Left colon (tissue), 2 donors: Measurements from ENCODE around the gene FMNL2. TPM values are rescaled to one million over a fixed set of nuclear protein-coding genes. Genes with fewer than 3 reads are reported as not detected.

Experiments
- ATAC-seq: fragments of 200-7000 bp; cut with Tn5 transposase; one replicate; pipeline ENCODE4 v1.9.1; 2020; ENCODE audit warnings: mild to moderate bottlenecking, moderate library complexity
- DNase-seq, 2 donors: peaks; one replicate each; pipeline ENCODE4 v3.0.0-alpha.2; 2020
- intact Hi-C, 2 donors: fragments of 100-400 bp; cut with DNase I in 1 of 2; cut with micrococcal nuclease in 1 of 2; formaldehyde crosslinking; loops; one replicate each; pipeline versions ENCODE4 v1.11.2 to v1.14.0; 2022; cut with DNase I, micrococcal nuclease
- total RNA-seq, 2 donors: library from RNA; stranded (reverse); fragmentation: NEBNext Ultra II Directional; extraction: Animal tissue kit (Norgen Biotek cat#: 25700); gene quantifications; one replicate each; pipeline ENCODE4 v1.2.1, GENCODE V29; 2021
- donor health status: DM: no; HTN: no; CAD: no.
- donor health status: DM: yes; HTN: yes; CAD: no.

Gene FMNL2
- total RNA-seq, 2 donors from 2014 or later = 14.8 to 14.9 TPM

GRCh38 chr2:152623076-152623740 lies 288.2 kb downstream of the FMNL2 start:
- ATAC-seq (no peak), DNase-seq (no peak)
- intact Hi-C loops = loop anchor here in 1 of 2 donors (10.0 kb wide), 2 partner anchors 288 to 588 kb away; partner anchors contain the start of gene FMNL2

GRCh38 chr2:152623775-152624174 lies 288.8 kb downstream of the FMNL2 start:
- ATAC-seq (no peak), DNase-seq (no peak)
- intact Hi-C loops = loop anchor here in 1 of 2 donors (10.0 kb wide), 2 partner anchors 289 to 589 kb away; partner anchors contain the start of gene FMNL2

- DNase-seq = no peak
- ATAC-seq = no peak
- intact Hi-C loops = loop anchor here in 1 of 2 donors (10.0 kb wide), 2 partner anchors 290 to 590 kb away; partner anchors contain the start of gene FMNL2
These were observed 289.8 kb downstream of the FMNL2 start for GRCh38 chr2:152624805-152625204.

- DNase-seq = no peak
- intact Hi-C loops = loop anchor here in 1 of 2 donors (10.0 kb wide), 2 partner anchors 292 to 592 kb away; partner anchors contain the start of gene FMNL2
- no peak for ATAC-seq
These were observed 292.0 kb downstream of the FMNL2 start for GRCh38 chr2:152626911-152627339.

GRCh38 chr2:152627351-152627957 lies 292.5 kb downstream of the FMNL2 start:
- DNase-seq = no peak
- peak; percentile 79 for ATAC-seq
- intact Hi-C loops = loop anchor here in 1 of 2 donors (10.0 kb wide), 2 partner anchors 293 to 593 kb away; partner anchors contain the start of gene FMNL2

GRCh38 chr2:152629202-152629601 lies 294.2 kb downstream of the FMNL2 start:
- DNase-seq (no peak), ATAC-seq (no peak)
- intact Hi-C loops = loop anchor here in 1 of 2 donors (10.0 kb wide), 2 partner anchors 294 to 594 kb away; partner anchors contain the start of gene FMNL2

- DNase-seq (no peak), ATAC-seq (no peak)
- intact Hi-C loops = loop anchor here in 1 of 2 donors (10.0 kb wide), 1 partner anchor 446 kb away; no protein-coding TSS in a partner anchor
These were observed 295.5 kb downstream of the FMNL2 start for GRCh38 chr2:152630466-152630865.

- intact Hi-C loops = loop anchor here in 1 of 2 donors (10.0 kb wide), 1 partner anchor 448 kb away; no protein-coding TSS in a partner anchor
- no peak for ATAC-seq
- DNase-seq = no peak
These were observed 297.8 kb downstream of the FMNL2 start for GRCh38 chr2:152632736-152633135.

- peak; percentile 80 for ATAC-seq
- peak; percentile 37 to 68 for DNase-seq
- intact Hi-C loops = loop anchor here (2.0 to 10.0 kb wide), 2 partner anchors 447 to 451 kb away; no protein-coding TSS in a partner anchor
These were observed 300.8 kb downstream of the FMNL2 start for GRCh38 chr2:152635635-152636298.

GRCh38 chr2:152637251-152637650 lies 302.3 kb downstream of the FMNL2 start:
- DNase-seq = no peak
- ATAC-seq = no peak
- intact Hi-C loops = loop anchor here in 1 of 2 donors (10.0 kb wide), 1 partner anchor 452 kb away; no protein-coding TSS in a partner anchor

- intact Hi-C loops = loop anchor here in 1 of 2 donors (10.0 kb wide), 1 partner anchor 453 kb away; no protein-coding TSS in a partner anchor
- ATAC-seq = no peak
These were observed 303.1 kb downstream of the FMNL2 start for GRCh38 chr2:152638056-152638455.

GRCh38 chr2:152638590-152638989 lies 303.6 kb downstream of the FMNL2 start:
- intact Hi-C loops = loop anchor here in 1 of 2 donors (10.0 kb wide), 1 partner anchor 454 kb away; no protein-coding TSS in a partner anchor
- DNase-seq = no peak
- ATAC-seq = no peak

More at GRCh38 chr2:152638056-152638455, 303.1 kb downstream of the FMNL2 start:
- DNase-seq = no peak

GRCh38 chr2:152644189-152644873 lies 309.4 kb downstream of the FMNL2 start:
- ATAC-seq = no peak
- no peak for DNase-seq
- intact Hi-C loops = no loop called here

GRCh38 chr2:152646264-152646663 lies 311.3 kb downstream of the FMNL2 start:
- DNase-seq (no peak), ATAC-seq (no peak)
- intact Hi-C loops = no loop called here

GRCh38 chr2:152646775-152647174 lies 311.8 kb downstream of the FMNL2 start:
- peak; percentile 10 for ATAC-seq
- intact Hi-C loops = no loop called here

GRCh38 chr2:152647552-152647951 lies 312.6 kb downstream of the FMNL2 start:
- intact Hi-C loops = no loop called here
- DNase-seq = peak; percentile 68 to 73
- ATAC-seq = peak; percentile 86

More at GRCh38 chr2:152646775-152647174, 311.8 kb downstream of the FMNL2 start:
- DNase-seq = no peak

- DNase-seq (no peak), ATAC-seq (peak; percentile 77)
- intact Hi-C loops = no loop called here
These were observed 313.4 kb downstream of the FMNL2 start for GRCh38 chr2:152648336-152648735.

GRCh38 chr2:152649997-152650396 lies 315.0 kb downstream of the FMNL2 start:
- intact Hi-C loops = no loop called here
- ATAC-seq (no peak), DNase-seq (no peak)
